Upper lobe of left lung (tissue), 6 donors: ENCODE results near the gene ADPRHL1. TPM values are rescaled to one million over a fixed set of nuclear protein-coding genes. Genes with fewer than 3 reads are reported as not detected.
"Not testable (repeated sequence)": the region's sequence is repeated elsewhere in the genome, so short reads cannot be mapped to it uniquely, and the experiment has no call there.

Experiments
- ATAC-seq, 2 donors: fragments of 200-7000 bp; cut with Tn5 transposase; one replicate each; pipeline ENCODE4 v1.9.1; 2022; ENCODE audit warnings: mild to moderate bottlenecking in 2 of 2, moderate library complexity in 2 of 2; ENCODE audit not compliant: low FRiP score in 2 of 2
- DNase-seq, 2 donors: peaks; one replicate each; pipeline ENCODE4 v3.0.0-alpha.2; 2019 to 2020
- H3K27ac ChIP-seq, 4 donors: fragments of 200-600 bp; sonication (generic); one replicate each; pipeline ENCODE4 v1.5.1; 2016 to 2019
- H3K27me3 ChIP-seq, 4 donors: fragments of 200-600 bp; sonication (generic); one replicate each; pipeline ENCODE4 v1.5.1; 2017 to 2019
- H3K36me3 ChIP-seq, 4 donors: fragments of 200-600 bp; sonication (generic); one replicate each; pipeline ENCODE4 v1.5.1; 2016 to 2019
- H3K4me1 ChIP-seq, 4 donors: fragments of 200-600 bp; sonication (generic); one replicate each; pipeline ENCODE4 v1.5.1; 2018 to 2019
- H3K4me3 ChIP-seq, 4 donors: fragments of 200-600 bp; sonication (generic); one replicate each; pipeline ENCODE4 v1.5.1; 2017 to 2019; ENCODE audit warnings: mild to moderate bottlenecking in 2 of 4, moderate library complexity in 1 of 4
- H3K9me3 ChIP-seq, 4 donors: fragments of 200-600 bp; sonication (generic); one replicate each; pipeline ENCODE4 v1.5.1; 2018 to 2019
- EP300 ChIP-seq, 4 donors: sonication (generic); formaldehyde crosslinking; IDR thresholded peaks; one replicate each; pipeline ENCODE4 v1.5.1; 2017; ENCODE audit warnings: antibody characterized with exemption in 4 of 4, control low read depth in 2 of 4
- POLR2A ChIP-seq, 4 donors: fragments of 450-650 bp; IDR thresholded peaks; one replicate each; pipeline ENCODE4 v1.5.1; 2016 to 2017; ENCODE audit warnings: antibody characterized with exemption in 4 of 4, mild to moderate bottlenecking in 2 of 4
- POLR2AphosphoS5 ChIP-seq, 2 donors: sonication (generic); formaldehyde crosslinking; IDR thresholded peaks; one replicate each; pipeline ENCODE4 v1.5.1; 2017; ENCODE audit warnings: antibody characterized with exemption in 2 of 2
- WGBS, 2 donors: methylation state at CpG; one replicate each; pipeline ENCODE4 v1.1.5; 2017 to 2018; 5-methylcytosine and 5-hydroxymethylcytosine counted together
- total RNA-seq, 6 donors: library from RNA; depleted of rRNA in 4 of 6; stranded (reverse); fragments of >200 nt in 4 of 6; gene quantifications; one replicate each; pipeline versions ENCODE4 v1.1.0 to v1.2.1, GENCODE V29; 2016 to 2021
- TF ChIP-seq, protein P1 (sequence below), 6 experiments: fragments of 450-650 bp in 4 of 6; fragments of 200-600 bp in 2 of 6; sonication (generic) in 2 of 6; IDR thresholded peaks; one replicate each; pipeline ENCODE4 v1.5.1; 2016 to 2019; ENCODE audit warnings: antibody characterized with exemption in 6 of 6
- donor health status: DM: no; HTN: no; CAD: no; lungs with moderate emphysema.
- donor health status: DM: no; HTN: yes; CAD: no; lungs with severe emphysema.

Gene ADPRHL1
- total RNA-seq, 6 donors from 2014 or later, result 0.59 to 6.3 (median 2.8) TPM

DNA sequence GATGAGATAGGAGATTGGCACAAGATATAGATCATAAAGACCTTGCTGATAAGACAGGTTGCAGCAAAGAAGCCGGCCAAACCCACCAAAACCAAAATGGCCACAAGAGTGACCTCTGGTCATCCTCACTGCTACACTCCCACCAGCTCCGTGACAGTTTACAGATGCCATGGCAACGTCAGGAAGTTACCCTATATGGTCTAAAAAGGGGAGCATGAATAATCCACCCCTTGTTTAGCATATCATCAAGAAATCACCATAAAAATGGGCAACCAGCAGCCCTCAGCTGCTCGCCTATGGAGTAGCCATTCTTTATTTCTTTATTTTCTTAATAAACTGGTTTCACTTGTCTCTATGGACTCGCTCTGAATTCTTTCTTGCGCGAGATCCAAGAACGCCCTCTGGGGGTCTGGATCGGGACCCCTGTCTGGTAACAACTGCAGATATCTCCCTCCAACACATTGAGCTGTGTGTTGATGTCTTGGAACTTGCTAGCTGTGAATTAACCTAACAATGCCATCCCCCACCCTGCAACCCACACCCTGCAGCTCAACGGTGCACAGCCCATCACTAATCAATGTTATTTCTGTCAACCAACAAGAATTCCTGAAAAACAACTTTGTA is 62.3 kb downstream of the ADPRHL1 start:
- ATAC-seq, result no peak
- no peaks in the 10 kb centered on the region for H3K36me3 ChIP-seq

DNA sequence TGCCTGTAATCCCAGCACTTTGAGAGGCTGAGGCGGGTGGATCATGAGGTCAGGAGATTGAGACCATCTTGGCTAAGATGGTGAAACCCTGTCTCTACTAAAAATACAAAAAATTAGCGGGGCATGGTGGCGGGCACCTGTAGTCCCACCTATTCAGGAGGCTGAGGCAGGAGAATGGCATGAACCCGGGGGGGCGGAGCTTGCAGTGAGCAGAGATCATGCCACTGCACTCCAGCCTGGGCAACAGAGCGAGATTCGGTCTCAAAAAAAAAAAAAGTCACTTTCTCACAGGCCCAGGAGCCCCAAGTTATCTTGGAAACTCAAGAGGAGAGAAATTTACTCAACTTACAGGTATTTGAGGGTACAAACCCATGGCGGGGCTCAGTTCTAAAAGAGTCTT is 63.7 kb downstream of the ADPRHL1 start:
- not testable (repeated sequence) for H3K9me3 ChIP-seq, DNase-seq, H3K27me3 ChIP-seq, H3K4me3 ChIP-seq, ATAC-seq, H3K27ac ChIP-seq, H3K36me3 ChIP-seq
- 95% methylated on average over 8 of the region's 8 CpGs for WGBS, 2 donors
- peaks cover 4 to 14% (median 11%) of the 10 kb centered on the region in 4 donors for H3K4me1 ChIP-seq

More for the DNA sequence above, 62.3 kb downstream of the ADPRHL1 start:
- H3K4me3 ChIP-seq, result no peak overlapping the region
- 57 to 69% methylated on average over 10 of the region's 10 CpGs for WGBS, 2 donors
- no peaks in the 10 kb centered on the region for H3K27me3 ChIP-seq
- TF ChIP-seq EP300 (IDR thresholded peaks at IDR 0.05), result no peak
- TF ChIP-seq, protein P1, sequence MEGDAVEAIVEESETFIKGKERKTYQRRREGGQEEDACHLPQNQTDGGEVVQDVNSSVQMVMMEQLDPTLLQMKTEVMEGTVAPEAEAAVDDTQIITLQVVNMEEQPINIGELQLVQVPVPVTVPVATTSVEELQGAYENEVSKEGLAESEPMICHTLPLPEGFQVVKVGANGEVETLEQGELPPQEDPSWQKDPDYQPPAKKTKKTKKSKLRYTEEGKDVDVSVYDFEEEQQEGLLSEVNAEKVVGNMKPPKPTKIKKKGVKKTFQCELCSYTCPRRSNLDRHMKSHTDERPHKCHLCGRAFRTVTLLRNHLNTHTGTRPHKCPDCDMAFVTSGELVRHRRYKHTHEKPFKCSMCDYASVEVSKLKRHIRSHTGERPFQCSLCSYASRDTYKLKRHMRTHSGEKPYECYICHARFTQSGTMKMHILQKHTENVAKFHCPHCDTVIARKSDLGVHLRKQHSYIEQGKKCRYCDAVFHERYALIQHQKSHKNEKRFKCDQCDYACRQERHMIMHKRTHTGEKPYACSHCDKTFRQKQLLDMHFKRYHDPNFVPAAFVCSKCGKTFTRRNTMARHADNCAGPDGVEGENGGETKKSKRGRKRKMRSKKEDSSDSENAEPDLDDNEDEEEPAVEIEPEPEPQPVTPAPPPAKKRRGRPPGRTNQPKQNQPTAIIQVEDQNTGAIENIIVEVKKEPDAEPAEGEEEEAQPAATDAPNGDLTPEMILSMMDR (IDR thresholded peaks at IDR 0.05), result no peak
- peaks cover 4 to 14% (median 11%) of the 10 kb centered on the region in 4 donors for H3K4me1 ChIP-seq
- no peak overlapping the region for H3K27ac ChIP-seq
- no peaks in the 10 kb centered on the region for H3K9me3 ChIP-seq
- DNase-seq, result no peak

DNA sequence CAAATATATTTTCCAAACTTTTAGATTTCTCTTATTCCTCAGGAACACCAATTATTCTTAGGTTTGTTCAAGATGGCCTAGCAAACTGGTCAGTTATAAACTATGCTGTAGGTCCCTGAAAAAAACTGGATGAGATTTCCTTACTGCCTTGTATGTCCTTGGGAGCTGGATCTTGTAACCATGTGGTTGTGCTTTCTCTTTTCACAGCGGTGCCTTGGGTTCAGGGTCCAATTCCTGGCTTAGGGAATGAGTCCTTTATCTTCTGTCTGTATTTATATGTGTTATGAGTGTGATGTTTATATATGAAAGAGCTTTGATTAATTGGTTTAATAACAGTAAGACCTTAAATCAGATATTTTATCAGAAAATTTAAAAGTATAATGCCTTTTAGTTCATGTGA is 65.9 kb downstream of the ADPRHL1 start:
- no peak for DNase-seq
- Histone ChIP-seq H3K9me3 (no peaks in the 10 kb centered on the region), H3K4me1 (no peaks in the 10 kb centered on the region), H3K27me3 (no peaks in the 10 kb centered on the region), H3K36me3 (no peaks in the 10 kb centered on the region), H3K27ac (no peak overlapping the region), H3K4me3 (no peak overlapping the region)
- TF ChIP-seq POLR2AphosphoS5 (IDR thresholded peaks at IDR 0.05) (no peak), POLR2A (IDR thresholded peaks at IDR 0.05) (no peak), EP300 (IDR thresholded peaks at IDR 0.05) (no peak)
- TF ChIP-seq, protein P1 (IDR thresholded peaks at IDR 0.05), result no peak
- no peak for ATAC-seq
- 54 to 96% methylated on average over 1 of the region's 1 CpG for WGBS, 2 donors

DNA sequence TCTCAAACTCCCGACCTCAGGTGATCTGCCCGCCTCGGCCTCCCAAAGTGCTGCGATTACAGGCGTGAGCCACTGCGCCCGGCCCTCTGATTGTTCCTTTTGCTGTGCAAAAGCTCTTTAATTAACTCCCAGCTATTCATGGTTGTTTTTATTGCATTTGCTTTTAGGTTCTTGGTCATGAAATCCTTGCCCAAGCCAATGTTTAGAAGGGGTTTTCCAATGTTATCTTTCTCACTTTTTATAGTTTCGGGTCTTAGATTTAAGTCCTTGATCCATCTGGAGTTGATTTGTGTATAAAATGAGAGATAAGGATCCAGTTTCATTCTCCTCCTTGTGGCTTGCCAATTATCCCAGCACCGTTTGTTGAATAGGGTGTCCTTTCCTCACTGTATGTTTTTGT is 70.2 kb downstream of the ADPRHL1 start:
- Histone ChIP-seq H3K4me1 (peaks cover 0 to 9% (median 2%) of the 10 kb centered on the region in 4 donors), H3K9me3 (no peaks in the 10 kb centered on the region), H3K36me3 (no peaks in the 10 kb centered on the region), H3K27me3 (no peaks in the 10 kb centered on the region), H3K27ac (no peak overlapping the region), H3K4me3 (no peak overlapping the region)
- ATAC-seq (no peak), DNase-seq (no peak)
- 94 to 96% methylated on average over 9 of the region's 9 CpGs for WGBS, 2 donors
- no peak for TF ChIP-seq POLR2A (IDR thresholded peaks at IDR 0.05)
- TF ChIP-seq, protein P1 (IDR thresholded peaks at IDR 0.05), result no peak
- TF ChIP-seq POLR2AphosphoS5 (IDR thresholded peaks at IDR 0.05), result no peak
- no peak for TF ChIP-seq EP300 (IDR thresholded peaks at IDR 0.05)

DNA sequence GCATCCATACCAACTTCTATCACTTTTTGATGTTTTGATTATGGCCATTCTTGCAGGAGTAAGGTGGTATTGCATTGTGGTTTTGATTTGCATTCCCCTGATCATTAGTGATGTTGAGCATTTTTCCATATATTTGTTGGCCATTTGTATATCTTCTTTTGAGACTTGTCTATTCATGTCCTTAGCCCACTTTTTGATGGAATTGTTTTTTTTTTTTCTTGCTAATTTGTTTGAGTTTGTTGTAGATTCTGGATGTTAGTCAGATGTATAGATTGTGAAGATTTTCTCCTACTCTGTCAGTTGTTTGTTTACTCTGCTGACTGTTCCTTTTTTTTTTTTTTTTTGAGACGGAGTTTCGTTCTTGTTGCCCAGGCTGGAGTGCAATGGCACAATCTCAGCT is 70.7 kb downstream of the ADPRHL1 start:
- not testable (repeated sequence) for H3K27me3 ChIP-seq, ATAC-seq, DNase-seq, H3K4me3 ChIP-seq, H3K36me3 ChIP-seq, H3K9me3 ChIP-seq, H3K4me1 ChIP-seq, H3K27ac ChIP-seq
- WGBS, 2 donors, result 97 to 100% methylated on average over 2 of the region's 2 CpGs

DNA sequence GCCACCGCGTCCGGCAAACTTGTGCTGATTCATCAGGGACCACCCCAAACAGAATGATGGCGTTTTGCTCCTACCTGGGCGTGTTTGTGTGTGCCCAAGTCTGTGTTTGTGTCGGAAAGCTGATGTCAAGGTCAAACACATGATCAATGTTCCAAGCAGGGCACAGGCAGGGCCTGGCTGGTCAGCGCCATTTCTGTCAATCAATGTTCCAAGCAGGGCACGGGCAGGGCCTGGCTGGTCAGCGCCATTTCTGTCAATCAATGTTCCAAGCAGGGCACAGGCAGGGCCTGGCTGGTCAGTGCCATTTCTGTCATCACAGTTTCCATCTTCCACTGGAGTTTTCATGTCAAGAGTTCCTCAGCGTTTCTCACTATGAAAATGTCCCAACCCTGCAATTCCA is 74.5 kb downstream of the ADPRHL1 start:
- no peak for DNase-seq
- 92 to 93% methylated on average over 9 to 10 of the region's 10 CpGs for WGBS, 2 donors

More for the DNA sequence above, 74.5 kb downstream of the ADPRHL1 start:
- no peak for ATAC-seq
- TF ChIP-seq, protein P1 (IDR thresholded peaks at IDR 0.05), result no peak
- TF ChIP-seq EP300 (IDR thresholded peaks at IDR 0.05) (no peak), POLR2AphosphoS5 (IDR thresholded peaks at IDR 0.05) (no peak), POLR2A (IDR thresholded peaks at IDR 0.05) (no peak)
- Histone ChIP-seq H3K27me3 (no peaks in the 10 kb centered on the region), H3K9me3 (no peaks in the 10 kb centered on the region), H3K36me3 (no peaks in the 10 kb centered on the region), H3K4me1 (peaks cover 0 to 9% (median 2%) of the 10 kb centered on the region in 4 donors), H3K4me3 (no peak overlapping the region), H3K27ac (no peak overlapping the region)
